HPDE6-E6E7 (cell line): ENCODE data around the gene ICAM5.

ENCODE experiments used
- DNase-seq: peaks from one replicate; pipeline ENCODE4 v3.0.0; 2011; ENCODE audit warnings: missing footprints; ENCODE audit errors: extremely low spot score

ICAM5 gene

GRCh38 chr19:10339977-10340376 is 50.2 kb downstream of the ICAM5 start:
- no peak for DNase-seq

DNA sequence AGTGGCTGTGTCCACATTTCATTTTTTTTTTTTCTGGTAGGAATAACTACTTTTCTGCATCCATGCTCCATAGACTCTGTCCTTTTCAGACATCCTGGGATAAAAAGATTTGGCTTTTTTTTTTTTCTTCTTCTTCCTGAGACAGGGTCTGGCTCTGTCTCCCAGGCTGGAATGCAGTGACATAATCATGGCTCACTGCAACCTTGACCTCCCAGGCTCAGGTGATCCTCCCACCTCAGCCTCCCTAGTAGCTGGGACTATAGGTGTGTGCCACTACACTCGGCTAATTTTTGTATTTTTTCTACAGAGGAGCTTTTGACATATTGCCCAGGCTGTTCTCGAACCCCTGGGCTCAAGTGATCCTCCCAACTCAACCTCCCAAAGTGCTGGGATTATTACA is 53.7 kb downstream of the ICAM5 start:
- no peak for DNase-seq

DNA sequence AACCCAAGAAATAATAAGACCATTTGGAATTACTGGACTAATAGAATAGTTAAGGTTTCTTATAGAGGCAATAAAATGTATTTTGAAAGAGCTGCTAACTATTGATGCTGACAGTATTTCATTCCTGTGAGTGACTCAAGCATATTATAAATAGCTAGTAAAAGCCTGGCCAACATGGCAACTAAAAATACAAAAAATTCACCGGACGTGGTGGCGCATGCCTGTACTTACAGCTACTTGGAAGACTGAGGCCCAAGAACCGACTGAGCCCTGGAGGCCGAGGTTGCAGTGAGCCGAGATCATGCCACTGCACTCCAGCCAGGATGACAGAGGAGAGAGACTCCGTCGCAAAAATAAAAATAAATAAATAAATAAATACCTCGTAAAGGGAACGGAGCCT is 55.0 kb downstream of the ICAM5 start:
- DNase-seq: no peak
